Ishikawa (cell line): ENCODE measurements around the gene TMEM141.
A peak's percentile ranks its signal among the peaks of the same experiment; 100 is the strongest.

Experiments used
- CEBPB ChIP-seq: IDR thresholded peaks from 2 replicates; pipeline ENCODE4 v1.6.1; 2012
- CREB1 ChIP-seq: IDR thresholded peaks from 2 replicates; pipeline ENCODE4 v1.6.1; 2012; ENCODE audit warnings: low read depth
- EGR1 ChIP-seq: IDR thresholded peaks from 2 replicates; pipeline ENCODE4 v1.6.1; 2012
- EP300 ChIP-seq: IDR thresholded peaks from 2 replicates; pipeline ENCODE4 v1.6.1; 2012; ENCODE audit warnings: borderline replicate concordance
- FOXM1 ChIP-seq: IDR thresholded peaks from 2 replicates; pipeline ENCODE4 v1.6.1; 2012; ENCODE audit warnings: low read depth, borderline replicate concordance
- NFIC ChIP-seq: IDR thresholded peaks from 2 replicates; pipeline ENCODE4 v1.6.1; 2012
- RAD21 ChIP-seq: IDR thresholded peaks from 2 replicates; pipeline ENCODE4 v1.6.1; 2012; ENCODE audit warnings: low read depth
- TAF1 ChIP-seq: IDR thresholded peaks from 2 replicates; pipeline ENCODE4 v1.6.1; 2012; ENCODE audit warnings: low read depth, mild to moderate bottlenecking
- TCF12 ChIP-seq: IDR thresholded peaks from 2 replicates; pipeline ENCODE4 v1.6.1; 2012; ENCODE audit warnings: low read depth
- TEAD4 ChIP-seq: IDR thresholded peaks from 2 replicates; pipeline ENCODE4 v1.6.1; 2012
- YY1 ChIP-seq: IDR thresholded peaks from 2 replicates; pipeline ENCODE4 v1.6.1; 2012; ENCODE audit warnings: low read depth
- ZBTB7A ChIP-seq: IDR thresholded peaks from 2 replicates; pipeline ENCODE4 v1.6.1; 2012; ENCODE audit warnings: low read depth
- TF ChIP-seq, protein P1 (sequence below): IDR thresholded peaks from 2 replicates; pipeline ENCODE4 v1.6.1; 2012
- TF ChIP-seq, protein P2 (sequence below): IDR thresholded peaks from 2 replicates; pipeline ENCODE4 v1.6.1; 2012
- TF ChIP-seq, protein P3 (sequence below): IDR thresholded peaks from 2 replicates; pipeline ENCODE4 v1.6.1; 2012; ENCODE audit warnings: low read depth, mild to moderate bottlenecking

TMEM141 gene

DNA sequence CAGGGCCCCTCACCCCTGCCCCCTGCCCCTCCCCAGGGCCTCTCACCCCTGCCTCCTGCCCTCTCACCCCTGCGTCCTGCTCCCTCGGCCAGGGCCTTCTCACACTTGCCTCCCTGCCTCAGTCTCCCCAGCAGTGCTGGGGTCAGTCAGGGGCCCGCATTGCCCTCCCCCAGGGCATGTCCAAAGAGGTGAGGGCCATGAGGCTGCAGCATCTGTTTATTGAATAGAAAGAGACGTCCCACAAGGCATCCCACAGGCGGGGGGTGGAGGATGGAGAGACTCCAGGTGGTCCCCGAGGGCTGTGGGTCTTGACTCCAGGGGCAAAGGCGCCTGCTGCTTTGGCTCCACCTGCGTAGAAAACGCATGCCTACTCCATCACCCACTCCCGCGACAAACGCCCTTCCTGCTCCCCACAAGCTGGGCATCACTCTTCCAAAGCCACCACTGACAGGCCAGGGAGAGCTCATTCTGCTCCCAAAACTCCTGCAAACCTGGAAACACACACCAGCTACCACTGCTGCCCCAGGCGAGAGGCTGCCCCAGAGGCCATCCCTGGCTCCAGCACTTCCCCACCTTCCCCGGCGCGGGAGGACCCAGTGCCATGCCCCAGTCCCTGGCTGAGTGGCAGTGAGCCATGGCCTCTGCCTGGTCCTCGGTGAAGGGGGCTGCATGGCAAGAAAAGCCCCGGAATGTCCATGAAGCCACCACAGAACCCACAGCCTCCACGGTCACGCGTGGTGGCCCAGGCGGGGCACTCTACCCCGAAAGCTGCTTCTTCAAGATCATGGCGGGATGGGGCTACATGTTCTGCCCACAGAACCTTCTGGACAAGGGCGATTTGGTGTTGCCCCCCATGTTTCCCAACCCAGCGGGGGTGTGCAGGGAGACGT, 31.5 kb upstream of the TMEM141 start:
- TF ChIP-seq TCF12: no peak
- TF ChIP-seq EGR1: no peak
- TF ChIP-seq CEBPB: no peak
- TF ChIP-seq, protein P1, sequence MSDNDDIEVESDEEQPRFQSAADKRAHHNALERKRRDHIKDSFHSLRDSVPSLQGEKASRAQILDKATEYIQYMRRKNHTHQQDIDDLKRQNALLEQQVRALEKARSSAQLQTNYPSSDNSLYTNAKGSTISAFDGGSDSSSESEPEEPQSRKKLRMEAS: no peak
- no peak for TF ChIP-seq TEAD4
- TF ChIP-seq, protein P2, sequence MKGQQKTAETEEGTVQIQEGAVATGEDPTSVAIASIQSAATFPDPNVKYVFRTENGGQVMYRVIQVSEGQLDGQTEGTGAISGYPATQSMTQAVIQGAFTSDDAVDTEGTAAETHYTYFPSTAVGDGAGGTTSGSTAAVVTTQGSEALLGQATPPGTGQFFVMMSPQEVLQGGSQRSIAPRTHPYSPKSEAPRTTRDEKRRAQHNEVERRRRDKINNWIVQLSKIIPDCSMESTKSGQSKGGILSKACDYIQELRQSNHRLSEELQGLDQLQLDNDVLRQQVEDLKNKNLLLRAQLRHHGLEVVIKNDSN: no peak
- TF ChIP-seq NFIC: no peak
- TF ChIP-seq, protein P3, sequence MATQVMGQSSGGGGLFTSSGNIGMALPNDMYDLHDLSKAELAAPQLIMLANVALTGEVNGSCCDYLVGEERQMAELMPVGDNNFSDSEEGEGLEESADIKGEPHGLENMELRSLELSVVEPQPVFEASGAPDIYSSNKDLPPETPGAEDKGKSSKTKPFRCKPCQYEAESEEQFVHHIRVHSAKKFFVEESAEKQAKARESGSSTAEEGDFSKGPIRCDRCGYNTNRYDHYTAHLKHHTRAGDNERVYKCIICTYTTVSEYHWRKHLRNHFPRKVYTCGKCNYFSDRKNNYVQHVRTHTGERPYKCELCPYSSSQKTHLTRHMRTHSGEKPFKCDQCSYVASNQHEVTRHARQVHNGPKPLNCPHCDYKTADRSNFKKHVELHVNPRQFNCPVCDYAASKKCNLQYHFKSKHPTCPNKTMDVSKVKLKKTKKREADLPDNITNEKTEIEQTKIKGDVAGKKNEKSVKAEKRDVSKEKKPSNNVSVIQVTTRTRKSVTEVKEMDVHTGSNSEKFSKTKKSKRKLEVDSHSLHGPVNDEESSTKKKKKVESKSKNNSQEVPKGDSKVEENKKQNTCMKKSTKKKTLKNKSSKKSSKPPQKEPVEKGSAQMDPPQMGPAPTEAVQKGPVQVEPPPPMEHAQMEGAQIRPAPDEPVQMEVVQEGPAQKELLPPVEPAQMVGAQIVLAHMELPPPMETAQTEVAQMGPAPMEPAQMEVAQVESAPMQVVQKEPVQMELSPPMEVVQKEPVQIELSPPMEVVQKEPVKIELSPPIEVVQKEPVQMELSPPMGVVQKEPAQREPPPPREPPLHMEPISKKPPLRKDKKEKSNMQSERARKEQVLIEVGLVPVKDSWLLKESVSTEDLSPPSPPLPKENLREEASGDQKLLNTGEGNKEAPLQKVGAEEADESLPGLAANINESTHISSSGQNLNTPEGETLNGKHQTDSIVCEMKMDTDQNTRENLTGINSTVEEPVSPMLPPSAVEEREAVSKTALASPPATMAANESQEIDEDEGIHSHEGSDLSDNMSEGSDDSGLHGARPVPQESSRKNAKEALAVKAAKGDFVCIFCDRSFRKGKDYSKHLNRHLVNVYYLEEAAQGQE: no peak
- TF ChIP-seq ZBTB7A: no peak
- TF ChIP-seq TAF1: no peak
- no peak for TF ChIP-seq YY1
- TF ChIP-seq FOXM1: no peak
- no peak for TF ChIP-seq CREB1
- TF ChIP-seq EP300: no peak
- TF ChIP-seq RAD21: no peak

DNA sequence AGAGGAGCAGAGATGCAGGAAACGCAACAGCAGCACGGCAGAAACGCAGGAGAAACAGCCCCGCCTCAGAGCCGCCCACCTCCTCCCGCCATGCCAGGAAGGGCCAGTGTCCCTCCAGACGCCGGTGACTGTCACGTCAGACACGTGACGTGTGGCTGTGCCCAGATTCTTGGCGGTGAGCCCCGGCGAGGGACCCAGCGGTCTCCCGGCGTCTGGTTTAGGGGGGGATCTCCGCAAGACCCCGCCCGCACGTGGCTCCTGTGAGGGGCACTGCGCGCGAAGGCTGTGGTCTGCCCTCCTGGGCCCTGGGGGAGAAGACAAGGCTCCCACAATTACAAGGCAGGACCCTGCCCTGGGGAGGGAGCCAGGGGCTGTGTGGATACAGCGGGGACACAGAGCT, 30.7 kb upstream of the TMEM141 start:
- TF ChIP-seq, protein P2: no peak
- TF ChIP-seq TAF1 (no peak), TEAD4 (no peak), EP300 (no peak), FOXM1 (no peak), ZBTB7A (no peak), YY1 (no peak), TCF12 (no peak), NFIC (no peak), RAD21 (no peak), EGR1 (no peak), CREB1 (no peak), CEBPB (no peak)
- TF ChIP-seq, protein P3: no peak
- TF ChIP-seq, protein P1: no peak

DNA sequence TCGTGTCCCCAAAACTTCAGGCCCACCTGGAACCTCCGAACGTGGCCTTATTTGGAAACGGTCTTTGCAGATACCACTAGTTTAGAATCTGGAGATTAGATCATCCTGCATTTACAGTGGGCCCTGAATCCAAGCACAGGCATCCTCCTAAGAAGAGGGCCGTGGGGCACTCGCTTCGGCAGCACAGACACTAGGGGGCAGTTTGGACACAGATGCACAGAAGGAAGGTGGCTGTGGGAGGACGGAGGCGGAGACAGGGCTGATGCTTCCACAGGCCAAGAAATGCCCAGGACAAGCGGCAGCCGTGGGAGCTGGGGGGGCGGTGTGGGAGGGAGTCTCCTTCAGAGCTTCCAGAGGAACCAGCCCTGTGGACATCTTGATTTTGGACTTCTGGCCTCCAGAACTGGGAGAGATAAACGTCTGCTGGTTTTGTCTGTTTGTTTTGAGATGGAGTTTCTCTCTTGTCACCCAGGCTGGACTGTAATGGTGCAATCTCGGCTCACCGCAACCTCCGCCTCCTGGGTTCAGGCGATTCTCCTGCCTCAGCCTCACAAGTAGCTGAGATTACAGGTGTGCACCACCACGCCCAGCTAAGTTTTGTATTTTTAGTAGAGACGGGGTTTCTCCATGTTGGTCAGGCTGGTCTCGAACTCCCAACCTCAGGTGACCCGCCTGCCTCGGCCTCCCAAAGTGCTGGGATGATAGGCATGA, 30.2 kb upstream of the TMEM141 start:
- TF ChIP-seq RAD21: peak; percentile 38; the same call in 1 of the 2 replicates

DNA sequence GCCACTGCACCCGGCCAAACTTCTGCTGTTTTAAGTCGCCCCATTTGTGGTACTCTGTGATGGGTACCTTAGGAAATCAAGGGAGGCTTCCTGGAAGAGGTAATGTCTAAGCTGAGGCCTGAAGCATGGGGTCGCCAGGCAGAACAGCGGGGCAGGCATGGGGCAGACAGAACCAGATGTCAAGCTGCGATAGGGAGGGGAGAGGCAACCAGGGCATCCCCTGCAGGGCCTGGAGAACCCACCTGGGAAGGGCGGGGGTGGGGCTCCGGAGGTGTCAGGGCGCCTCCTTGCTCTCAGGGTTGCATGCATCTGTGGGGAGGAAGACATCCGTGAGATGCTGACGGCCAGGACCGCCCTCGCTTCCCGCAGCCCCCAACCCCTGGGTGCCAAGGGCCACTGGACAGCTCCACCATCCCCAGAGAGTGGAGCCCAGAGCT, 29.6 kb upstream of the TMEM141 start:
- TF ChIP-seq, protein P1: no peak
- TF ChIP-seq ZBTB7A (no peak), TEAD4 (no peak), NFIC (no peak), FOXM1 (no peak), EGR1 (no peak)
- TF ChIP-seq, protein P3: no peak
- TF ChIP-seq, protein P2: no peak
